DOHH2 (cell line): ENCODE results near the gene PRKG2.

Experiments
- CTCF ChIP-seq: fragments of 200-600 bp; sonication (generic); IDR thresholded peaks from one replicate; pipeline ENCODE4 v1.5.1; 2014; ENCODE audit warnings: antibody characterized with exemption, mild to moderate bottlenecking, low read depth, low read length; ENCODE audit not compliant: poor library complexity, severe bottlenecking
- EZH2phosphoT487 ChIP-seq: fragments of 200-600 bp; sonication (generic); IDR thresholded peaks from 2 replicates; pipeline ENCODE4 v1.6.1; 2017; ENCODE audit warnings: borderline replicate concordance, mild to moderate bottlenecking, antibody characterized with exemption, low read length, moderate library complexity, mixed read lengths

GRCh38 chr4:81258841-81259550 is 44.0 kb upstream of the PRKG2 start:
- TF ChIP-seq CTCF (no peak), EZH2phosphoT487 (no peak)
